Measurements from ENCODE around the gene MCRS1. TPM values are rescaled to one million over a fixed set of nuclear protein-coding genes. Genes with fewer than 3 reads are reported as not detected.

Gene MCRS1
- polyA plus RNA-seq, 3 donors = 64.8 to 79.4 (median 67.7) TPM

DNA sequence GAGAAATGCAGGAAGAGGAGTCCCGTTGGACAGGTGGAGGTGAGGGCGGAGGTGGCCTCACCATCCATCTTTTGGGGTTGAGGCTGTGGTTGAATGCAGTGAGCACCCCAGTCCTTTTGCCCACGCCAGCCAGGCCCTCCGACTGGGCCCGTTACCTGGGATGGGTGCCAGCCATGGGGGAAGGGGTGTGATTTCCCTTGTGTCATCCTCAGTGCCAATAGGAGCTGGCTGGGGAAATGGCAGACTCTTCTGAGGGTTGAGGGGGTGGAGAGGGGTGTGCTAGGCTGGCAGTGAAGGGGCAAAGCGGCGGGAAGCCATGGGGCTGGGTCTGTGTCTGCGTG is 19.5 kb downstream of the MCRS1 start:
- DNase-seq (ENCODE audit: extremely low read depth in 1 of 11, low read depth in 9 of 11, low spot score in 4 of 11) = no peak

DNA sequence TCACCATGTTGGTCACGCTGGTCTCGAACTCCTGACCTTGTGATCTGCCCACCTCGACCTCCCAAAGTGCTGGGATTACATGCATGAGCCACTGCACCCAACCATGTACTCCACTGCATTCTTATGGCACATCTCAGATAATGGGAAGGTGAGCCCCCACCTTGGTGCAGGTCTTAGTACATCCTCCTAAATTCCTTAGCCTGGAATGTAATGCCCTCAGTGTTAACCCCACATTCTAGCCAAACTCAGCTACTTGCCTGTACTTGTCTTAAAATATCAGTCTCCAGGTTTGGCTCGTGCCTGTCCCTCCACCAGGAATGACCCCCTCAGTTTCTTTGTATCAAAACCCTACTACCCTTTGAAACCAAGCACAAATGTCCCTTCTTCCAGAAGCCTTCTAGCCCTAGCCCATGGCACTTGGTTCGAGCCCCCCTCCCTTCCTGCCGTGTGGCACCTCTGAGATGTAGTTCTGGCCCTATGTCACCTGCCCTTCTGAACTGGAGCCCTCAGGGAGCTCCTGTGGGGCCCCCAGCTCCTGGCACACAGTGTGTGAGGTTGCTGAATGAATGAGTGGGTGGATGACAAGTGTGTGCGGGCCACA is 20.8 kb downstream of the MCRS1 start:
- no peak for DNase-seq (ENCODE audit: extremely low read depth in 1 of 11, low read depth in 9 of 11, low spot score in 4 of 11)

DNA sequence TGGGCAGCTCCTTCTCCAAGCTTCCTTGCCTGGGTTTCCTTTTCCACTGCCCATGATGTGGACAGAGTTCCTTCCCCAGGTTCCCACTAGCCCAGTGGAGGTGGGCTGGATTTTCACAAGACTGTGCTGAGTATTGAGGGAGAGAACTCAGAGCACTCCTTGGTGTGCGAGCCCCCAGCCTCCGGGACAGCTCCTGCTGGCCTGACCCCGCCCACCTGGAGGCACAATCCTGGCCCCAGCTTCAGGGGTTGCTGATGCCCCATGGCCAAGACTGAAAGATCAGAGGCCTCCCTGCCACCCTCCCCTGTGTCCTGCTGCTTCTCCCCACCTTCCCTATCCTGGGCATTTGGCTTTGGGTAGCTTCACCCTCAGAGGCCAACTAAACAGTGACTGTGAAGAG is 21.5 kb downstream of the MCRS1 start:
- no peak for DNase-seq (ENCODE audit: extremely low read depth in 1 of 11, low read depth in 9 of 11, low spot score in 4 of 11)

DNA sequence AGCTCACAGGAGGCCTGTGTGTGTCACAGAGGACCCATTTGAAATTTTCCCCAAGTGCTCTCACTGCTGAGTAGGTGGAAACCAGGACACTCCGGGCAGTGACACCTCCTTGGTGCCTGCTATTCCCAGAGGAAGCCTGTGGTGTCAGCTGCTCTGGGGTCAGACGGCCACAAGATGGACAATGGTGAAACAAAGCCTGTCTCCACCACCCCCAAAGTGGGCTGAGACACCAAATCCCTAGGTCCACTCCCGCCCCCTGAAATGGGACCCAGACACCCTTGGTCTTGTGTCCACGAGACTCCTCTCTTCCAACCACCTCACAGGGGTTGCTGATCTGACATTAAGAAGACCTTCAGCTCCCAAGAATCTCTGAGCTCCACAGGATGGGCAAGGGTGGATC is 22.1 kb downstream of the MCRS1 start:
- no peak for DNase-seq (ENCODE audit: extremely low read depth in 1 of 11, low read depth in 9 of 11, low spot score in 4 of 11)

DNA sequence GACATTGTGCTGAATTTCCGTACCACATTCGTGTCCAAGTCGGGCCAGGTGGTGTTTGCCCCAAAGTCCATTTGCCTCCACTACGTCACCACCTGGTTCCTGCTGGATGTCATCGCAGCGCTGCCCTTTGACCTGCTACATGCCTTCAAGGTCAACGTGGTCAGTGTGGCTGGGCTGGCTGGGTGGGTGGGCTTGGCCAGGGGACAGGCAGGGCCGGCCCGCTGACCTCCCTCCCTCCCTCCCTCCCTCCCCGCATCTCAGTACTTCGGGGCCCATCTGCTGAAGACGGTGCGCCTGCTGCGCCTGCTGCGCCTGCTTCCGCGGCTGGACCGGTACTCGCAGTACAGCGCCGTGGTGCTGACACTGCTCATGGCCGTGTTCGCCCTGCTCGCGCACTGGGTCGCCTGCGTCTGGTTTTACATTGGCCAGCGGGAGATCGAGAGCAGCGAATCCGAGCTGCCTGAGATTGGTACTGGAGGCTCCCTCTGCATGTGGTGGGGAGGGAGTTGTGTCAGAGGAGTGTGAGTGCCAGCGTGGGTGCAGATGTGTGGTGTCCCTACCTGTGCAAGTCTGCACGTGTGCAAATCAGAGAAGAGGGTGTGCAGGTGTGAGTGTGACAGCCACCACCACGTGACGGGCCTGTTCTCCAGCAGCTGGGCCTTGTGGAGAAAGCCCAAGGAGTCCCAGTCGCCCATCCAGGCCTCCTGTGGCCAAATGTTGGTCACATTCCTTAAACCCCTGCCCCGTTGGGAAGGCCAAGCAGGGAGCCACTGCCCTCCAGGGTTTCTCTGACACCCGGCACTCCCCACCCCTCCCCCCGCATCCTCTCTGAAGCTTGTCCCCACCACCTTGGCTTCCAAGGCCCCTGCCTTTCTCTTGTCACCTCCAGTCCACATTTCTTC is 23.8 kb downstream of the MCRS1 start:
- DNase-seq (ENCODE audit: extremely low read depth in 1 of 11, low read depth in 9 of 11, low spot score in 4 of 11) = no peak

DNA sequence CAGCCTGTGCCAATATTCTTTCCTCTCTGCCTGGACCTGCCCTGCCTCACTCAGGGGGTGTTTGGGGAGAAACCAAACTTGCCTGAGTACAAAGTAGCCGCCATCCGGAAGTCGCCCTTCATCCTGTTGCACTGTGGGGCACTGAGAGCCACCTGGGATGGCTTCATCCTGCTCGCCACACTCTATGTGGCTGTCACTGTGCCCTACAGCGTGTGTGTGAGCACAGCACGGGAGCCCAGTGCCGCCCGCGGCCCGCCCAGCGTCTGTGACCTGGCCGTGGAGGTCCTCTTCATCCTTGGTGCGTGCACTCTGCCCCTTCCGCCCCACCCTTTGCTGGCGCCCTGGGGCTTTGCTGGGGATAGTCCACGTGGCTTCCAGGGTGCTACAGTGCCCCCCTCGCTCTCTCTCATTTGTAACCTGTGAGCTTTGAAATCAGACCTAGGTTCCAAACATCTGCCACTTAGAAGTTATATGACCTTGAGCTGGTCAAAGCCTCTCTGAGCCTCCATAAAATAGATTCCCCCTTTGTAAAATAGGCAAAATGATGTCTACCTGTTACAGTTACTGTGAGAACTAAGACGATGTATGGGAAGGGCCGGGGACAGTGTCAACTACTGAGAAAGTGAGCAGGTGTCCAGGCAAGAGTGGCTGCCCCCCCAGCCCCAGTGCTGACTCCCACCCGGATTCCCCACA is 24.6 kb downstream of the MCRS1 start:
- DNase-seq (ENCODE audit: extremely low read depth in 1 of 11, low read depth in 9 of 11, low spot score in 4 of 11) = no peak

DNA sequence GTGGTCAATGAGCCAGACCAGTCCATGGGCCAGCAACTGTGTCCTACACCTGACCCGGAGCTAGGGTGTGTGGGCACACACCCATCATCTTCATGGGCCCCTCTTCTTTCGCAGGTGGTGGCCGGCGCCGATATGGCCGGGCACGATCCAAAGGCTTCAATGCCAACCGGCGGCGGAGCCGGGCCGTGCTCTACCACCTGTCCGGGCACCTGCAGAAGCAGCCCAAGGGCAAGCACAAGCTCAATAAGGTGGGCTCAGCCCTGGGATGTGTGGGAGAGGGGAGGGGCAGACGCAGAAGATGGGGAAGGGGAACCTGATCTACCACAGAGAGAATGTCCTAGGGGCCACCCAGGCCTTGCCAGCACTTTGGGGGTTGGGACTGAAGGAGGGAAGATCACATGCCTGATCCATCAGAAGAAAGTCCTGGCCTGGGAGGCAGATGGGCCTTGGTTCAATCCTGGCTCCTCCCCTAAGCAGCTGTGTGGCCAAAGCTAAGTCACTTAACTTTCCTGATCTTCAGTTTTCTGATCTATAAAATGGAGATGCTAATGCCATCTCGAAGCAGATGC is 25.3 kb downstream of the MCRS1 start:
- no peak for DNase-seq (ENCODE audit: extremely low read depth in 1 of 11, low read depth in 9 of 11, low spot score in 4 of 11)

DNA sequence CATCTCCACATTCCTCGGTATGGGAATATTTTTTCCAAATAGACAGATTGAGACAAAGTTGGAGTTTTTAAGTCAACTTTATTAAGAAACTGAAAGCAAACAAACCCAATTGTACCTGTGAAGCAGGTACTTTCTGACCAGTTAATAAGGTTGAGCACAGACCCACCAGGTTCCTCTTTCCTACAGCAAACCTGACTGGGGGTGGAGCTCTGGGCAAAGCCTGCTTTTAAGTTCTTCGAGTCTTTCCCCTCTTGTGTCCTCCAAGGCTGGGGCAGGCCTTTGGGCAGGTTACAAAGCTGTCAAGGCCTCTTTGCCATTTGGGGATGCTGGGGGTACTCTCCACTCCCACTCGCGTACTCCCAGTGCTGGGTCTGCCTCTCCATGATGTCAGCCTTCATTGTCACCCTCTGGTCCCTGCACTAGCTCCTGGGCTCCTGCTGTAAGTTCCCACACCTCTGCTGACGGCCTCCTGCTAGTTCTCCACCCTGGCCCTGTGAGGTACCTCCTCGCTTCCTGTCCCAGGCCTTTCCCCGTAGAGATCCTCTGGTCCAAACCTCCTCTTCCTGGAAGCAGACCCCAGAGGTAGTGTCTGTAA is 25.9 kb downstream of the MCRS1 start:
- no peak for DNase-seq (ENCODE audit: extremely low read depth in 1 of 11, low read depth in 9 of 11, low spot score in 4 of 11)

DNA sequence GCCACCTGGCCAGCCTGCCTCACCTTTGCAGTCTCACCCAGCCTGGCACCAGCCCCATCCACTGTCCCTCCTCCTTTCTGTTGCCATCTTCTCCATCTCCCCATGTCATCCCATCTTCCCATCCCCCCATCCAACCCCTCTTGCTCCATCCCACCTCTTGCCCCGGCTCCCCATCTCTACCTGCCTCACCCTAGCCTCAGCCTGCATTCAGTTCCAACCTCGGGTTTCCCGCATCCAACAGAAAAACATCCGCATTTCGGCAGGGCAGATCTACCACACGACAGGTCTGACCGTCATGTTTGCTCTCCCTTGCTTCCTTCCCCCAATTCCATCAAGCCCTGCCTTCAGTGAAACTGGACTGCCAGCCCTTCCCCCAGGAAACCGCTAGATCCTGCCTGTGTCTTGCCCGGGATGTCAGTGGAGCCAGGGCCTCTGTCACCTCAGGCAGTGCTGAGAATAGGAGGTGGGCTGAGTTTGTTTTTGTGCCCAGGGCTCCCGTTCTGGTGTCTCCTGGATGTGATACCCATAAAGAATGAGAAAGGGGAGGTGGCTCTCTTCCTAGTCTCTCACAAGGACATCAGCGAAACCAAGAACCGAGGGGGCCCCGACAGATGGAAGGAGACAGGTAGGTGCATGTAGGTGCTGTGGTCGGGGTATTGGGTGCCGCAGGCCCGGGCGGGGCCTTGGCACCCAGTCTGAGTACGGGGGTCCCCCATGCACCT is 26.6 kb downstream of the MCRS1 start:
- no peak for DNase-seq (ENCODE audit: extremely low read depth in 1 of 11, low read depth in 9 of 11, low spot score in 4 of 11)

DNA sequence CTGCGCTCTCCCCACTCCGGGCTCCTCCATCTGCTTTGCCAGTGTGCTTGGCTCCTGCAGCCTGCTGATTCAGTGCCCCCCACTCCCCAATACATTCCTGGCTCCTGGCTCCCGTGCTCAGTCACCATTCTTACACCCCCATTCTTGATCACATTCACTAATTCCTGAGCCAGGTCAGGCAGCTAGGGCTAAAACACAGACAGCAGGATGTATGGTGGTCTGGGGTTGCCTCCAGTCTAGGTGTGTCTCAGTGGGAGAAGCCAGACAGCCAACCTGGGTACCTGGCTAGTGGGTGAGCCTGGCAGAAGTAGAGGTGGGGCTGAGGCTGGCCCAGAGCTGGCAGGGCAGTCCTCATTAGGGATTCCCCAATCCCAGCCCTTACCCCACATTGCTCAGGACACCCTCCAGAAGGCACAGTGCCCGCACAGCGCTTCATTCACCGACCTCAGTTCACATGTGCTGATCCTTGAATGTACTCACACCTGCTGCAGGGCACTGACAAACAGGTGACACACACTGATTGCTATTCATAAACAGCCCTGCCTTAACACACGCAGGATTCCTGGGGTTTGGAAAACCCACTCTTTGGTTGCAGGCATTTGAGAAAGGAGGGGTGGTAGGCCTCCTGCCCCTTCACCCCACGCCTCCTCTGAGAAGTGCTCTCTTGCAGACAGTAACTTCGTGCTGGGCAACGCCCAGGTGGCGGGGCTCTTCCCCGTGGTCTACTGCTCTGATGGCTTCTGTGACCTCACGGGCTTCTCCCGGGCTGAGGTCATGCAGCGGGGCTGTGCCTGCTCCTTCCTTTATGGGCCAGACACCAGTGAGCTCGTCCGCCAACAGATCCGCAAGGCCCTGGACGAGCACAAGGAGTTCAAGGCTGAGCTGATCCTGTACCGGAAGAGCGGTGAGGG is 27.5 kb downstream of the MCRS1 start:
- DNase-seq (ENCODE audit: extremely low read depth in 1 of 11, low read depth in 9 of 11, low spot score in 4 of 11) = no peak

DNA sequence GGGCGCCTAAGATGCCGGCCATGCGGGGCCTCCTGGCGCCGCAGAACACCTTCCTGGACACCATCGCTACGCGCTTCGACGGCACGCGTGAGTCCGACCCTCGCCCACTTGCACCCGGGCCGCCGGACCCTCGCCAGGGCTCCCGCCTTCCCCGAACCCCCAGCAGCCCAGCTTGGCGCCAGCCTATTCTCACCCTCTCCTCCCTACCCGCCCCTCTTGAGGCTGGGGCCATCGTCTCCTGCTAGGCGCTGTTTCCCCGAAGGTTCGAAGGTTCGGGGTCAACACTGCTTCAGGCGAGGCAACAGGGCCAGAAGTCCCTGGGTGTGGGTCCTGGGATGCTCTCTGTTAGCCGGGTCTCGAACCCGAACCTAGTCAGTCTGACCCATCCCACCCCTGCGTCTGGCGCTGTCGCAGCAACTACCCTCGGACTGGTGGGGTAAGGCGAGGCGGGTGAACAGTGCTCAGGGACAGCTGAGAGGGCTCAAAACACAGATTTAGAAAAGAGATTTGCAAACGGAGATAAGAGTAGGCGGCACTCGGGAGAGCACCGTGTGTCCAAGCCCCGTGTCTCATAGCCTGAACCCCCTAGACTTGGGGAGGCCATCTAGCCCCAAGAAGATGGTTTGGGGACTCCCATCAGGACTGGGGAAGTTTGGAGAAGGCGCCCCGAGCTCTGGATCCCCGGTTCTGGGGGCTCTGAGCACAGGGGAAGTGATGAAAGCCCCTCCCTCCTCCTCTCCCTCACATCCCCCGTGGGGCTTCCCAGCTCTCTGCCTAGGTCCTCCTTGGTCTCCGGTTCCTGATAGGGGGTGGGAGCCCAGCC is 28.3 kb downstream of the MCRS1 start:
- DNase-seq (ENCODE audit: extremely low read depth in 1 of 11, low read depth in 9 of 11, low spot score in 4 of 11) = no peak

DNA sequence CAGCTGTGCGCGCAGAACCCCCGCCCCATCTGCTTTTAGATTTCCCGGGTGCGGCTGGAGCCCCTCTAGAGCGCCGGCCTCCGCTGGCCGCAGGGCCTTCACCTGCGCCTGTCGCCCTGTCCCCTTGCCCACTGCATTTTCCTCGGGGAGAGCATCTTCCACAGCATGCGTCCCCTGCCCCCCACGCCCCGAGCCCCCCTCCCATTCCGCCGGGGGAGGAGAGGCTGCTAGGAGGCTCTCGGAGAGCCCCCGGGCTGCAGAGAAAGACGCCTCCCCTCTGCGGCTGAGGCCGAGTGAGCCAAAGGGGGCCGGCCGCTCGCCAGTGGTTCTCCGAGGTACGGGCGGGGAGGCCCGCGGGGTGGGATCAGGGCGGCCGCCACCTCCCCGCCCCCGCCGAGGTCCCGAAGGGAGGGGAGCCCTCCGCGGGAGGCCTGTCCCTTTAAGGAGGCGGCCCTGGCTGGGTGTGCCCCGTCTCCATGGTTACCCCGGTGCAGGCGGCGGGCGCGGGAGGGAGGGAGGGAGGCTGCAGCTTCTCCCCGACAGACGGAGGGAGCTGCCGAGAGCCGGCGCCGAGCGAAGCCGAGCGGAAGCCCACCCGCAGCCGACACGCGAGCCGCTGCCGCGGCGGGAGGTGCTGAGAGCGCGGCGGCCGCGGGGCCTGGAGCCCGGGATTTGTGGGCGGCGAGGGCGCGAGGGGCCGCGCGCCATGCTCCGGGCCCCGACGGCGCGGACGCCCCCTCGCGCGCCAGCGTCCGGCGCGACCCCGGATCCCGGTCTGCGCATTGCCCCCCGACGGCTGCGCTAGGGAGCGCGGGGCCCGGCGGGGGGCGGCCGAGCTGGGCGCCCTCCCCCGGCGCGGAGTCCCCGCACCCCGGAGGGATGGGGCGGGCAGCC is 29.2 kb downstream of the MCRS1 start, which contains the start of gene KCNH3:
TSS of gene KCNH3 (plus strand) at position 521 of the 894 bp plus-strand sequence. CDS start 387 bp downstream, outside the sequence.
- DNase-seq (ENCODE audit: extremely low read depth in 1 of 11, low read depth in 9 of 11, low spot score in 4 of 11) = peak in 5 of 11 donors; percentile 59 to 73 (median 63)

DNA sequence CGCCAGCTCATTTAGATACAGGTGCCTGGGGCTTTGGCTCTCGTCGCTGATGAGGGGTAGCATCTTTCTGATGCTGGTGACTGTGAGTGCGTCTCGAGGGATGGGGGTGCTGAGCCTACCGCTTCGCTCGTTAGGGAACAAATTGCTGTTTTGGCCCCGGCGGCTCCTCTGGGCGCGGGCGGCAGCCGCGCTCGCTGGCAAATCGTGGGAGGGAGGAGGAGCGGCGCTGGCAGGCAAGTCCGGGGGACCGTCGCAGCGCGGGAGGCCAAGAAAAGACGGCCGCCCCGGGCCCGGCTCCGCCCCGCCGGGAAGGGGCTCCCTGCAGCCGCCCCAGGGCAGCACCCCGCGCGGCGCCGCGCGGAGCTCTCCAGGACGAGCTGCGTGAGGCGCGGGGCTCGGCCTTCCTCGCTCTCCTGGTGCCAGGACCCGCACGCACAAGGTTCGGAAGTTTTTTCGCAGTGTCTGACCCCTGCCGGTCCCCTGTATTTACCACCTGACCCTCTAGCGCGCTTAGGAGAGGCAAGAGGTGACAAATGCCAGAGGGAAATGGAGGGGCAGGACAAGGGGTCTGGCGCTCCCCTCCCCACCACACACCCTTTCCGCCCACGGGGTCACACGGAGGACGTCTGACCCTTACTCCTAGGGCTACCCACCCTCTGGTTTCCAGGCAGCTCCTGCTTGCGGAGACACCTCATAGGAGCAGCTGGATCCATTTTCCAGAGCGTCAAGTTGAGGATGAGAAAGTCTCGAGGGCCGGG is 30.0 kb downstream of the MCRS1 start:
- DNase-seq (ENCODE audit: extremely low read depth in 1 of 11, low read depth in 9 of 11, low spot score in 4 of 11) = no peak

DNA sequence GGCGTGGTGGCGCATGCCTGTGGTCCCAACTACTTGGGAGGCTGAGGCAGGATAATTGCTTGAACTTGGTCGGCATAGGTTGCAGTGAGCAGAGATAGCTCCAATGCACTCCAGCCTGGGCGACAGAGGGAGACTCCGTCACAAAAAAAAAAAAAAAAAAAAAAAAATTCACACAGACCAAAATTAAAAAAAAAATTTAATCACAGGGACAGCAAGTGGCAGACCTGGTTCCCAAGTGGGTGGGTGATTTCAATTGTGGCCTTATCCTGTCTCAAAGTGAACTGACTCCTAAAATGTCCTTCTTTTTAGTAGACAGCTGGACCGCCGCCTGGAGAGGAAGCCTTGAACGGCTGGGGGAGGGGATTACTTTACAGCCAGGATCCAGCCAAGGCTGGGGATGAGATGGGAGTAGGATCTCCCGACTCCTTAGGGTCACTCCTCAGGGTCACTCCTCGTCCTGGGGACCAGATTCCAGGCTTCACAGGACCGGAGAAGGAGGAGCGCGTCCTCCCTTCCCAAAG is 30.7 kb downstream of the MCRS1 start:
- DNase-seq (ENCODE audit: extremely low read depth in 1 of 11, low read depth in 9 of 11, low spot score in 4 of 11) = no peak

DNA sequence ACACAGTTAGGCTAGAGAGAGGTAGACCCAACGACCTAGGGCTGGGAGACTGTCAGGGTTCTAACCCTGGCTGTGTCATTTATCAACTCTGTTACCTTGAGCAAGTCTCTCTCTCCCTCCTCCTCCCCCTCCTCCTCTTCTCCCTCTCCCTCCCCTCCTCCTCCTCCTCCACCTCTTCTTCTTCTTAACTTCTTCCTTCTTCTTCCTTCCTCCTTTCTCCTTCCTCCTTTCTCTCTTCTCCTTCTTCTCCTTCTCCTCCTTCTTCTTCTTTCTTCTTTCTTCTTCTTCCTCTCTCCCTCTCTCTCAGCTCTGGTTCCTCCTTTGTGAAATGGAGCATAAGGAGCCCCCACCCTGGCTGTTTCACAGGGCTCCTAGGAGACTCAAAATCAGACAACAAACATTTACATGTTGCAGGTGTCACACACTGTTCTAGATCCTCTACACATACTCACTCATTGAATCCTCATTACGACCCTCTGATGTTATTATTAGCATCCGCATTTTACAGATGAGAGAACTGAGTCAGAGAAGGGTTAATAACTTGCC is 31.3 kb downstream of the MCRS1 start:
- DNase-seq (ENCODE audit: extremely low read depth in 1 of 11, low read depth in 9 of 11, low spot score in 4 of 11) = no peak

Measured in renal cortex interstitium (tissue), 11 donors.